ENCODE measurements around the gene GGCX. TPM values are rescaled to one million over a fixed set of nuclear protein-coding genes. Genes with fewer than 3 reads are reported as not detected.

GGCX gene
- total and polyA plus RNA-seq, 2 of the 13 experiments (the other 11 are each of a cell fraction or from before 2014, with no cell fraction given), result 72.5 to 103 TPM

- TF ChIP-seq SNAPC4 (CRISPR knock-in tag; IDR thresholded peaks at IDR 0.05) (no peak), CEBPB (IDR thresholded peaks at IDR 0.05; ENCODE audit: borderline replicate concordance, low read depth, low read length) (no peak), RELA (CRISPR knock-in tag; IDR thresholded peaks at IDR 0.05) (no peak), NCOA1 (CRISPR knock-in tag; IDR thresholded peaks at IDR 0.05) (no peak), ZNF740 (CRISPR knock-in tag; IDR thresholded peaks at IDR 0.05) (no peak), GABPA (IDR thresholded peaks at IDR 0.05; ENCODE audit: low read depth, low read length) (no peak), GABPA (CRISPR knock-in tag; IDR thresholded peaks at IDR 0.05; ENCODE audit: low read depth) (no peak), ZNF75D (CRISPR knock-in tag; IDR thresholded peaks at IDR 0.05; ENCODE audit: borderline replicate concordance) (no peak), SATB2 (CRISPR knock-in tag; IDR thresholded peaks at IDR 0.05) (no peak), BHLHE40 (IDR thresholded peaks at IDR 0.05; ENCODE audit: low read length) (no peak), YY1 (IDR thresholded peaks at IDR 0.05; ENCODE audit: insufficient read depth, insufficient replicate concordance, low read depth, low read length) (no peak), ZBTB43 (CRISPR knock-in tag; conservative IDR thresholded peaks at IDR 0.05) (no peak), ZNF546 (CRISPR knock-in tag; conservative IDR thresholded peaks at IDR 0.05) (no peak), ZMYM3 (CRISPR knock-in tag; IDR thresholded peaks at IDR 0.05) (no peak)
These were observed 31.5 kb downstream of the GGCX start (continued) for GRCh38 chr2:85529809-85530208.

Measured in HepG2 (cell line).